Activated naive CD8-positive, alpha-beta T cell treated with anti-CD3 and anti-CD28 coated beads, Interleukin-2, amount 10 ng/mL, durations not matched to agents 7 days and 5 days (primary cell): ENCODE data around the gene PSG11. TPM values are rescaled to one million over a fixed set of nuclear protein-coding genes. Genes with fewer than 3 reads are reported as not detected.
"Not testable (repeated sequence)": the region's sequence is repeated elsewhere in the genome, so short reads cannot be mapped to it uniquely, and the experiment has no call there.

ENCODE experiments used
- ATAC-seq: fragments of 150-1000 bp; cut with Tn5 transposase; one replicate; pipeline ENCODE4 v1.10.0; 2021; ENCODE audit warnings: low read depth, moderate library complexity
- POLR2A ChIA-PET: fragments of 350-600 bp; sonication (Branson Sonifier 250); formaldehyde crosslinking; loops from one replicate; lab custom pipeline; 2021; ENCODE audit warnings: antibody characterized with exemption; lab: Charles Lee
- DNase-seq: peaks from one replicate; pipeline ENCODE4 v3.0.0; 2021
- H3K27ac Mint-ChIP-seq: one replicate; pipeline ENCODE4 v1.8.0; 2022; ENCODE audit warnings: mild to moderate bottlenecking, mixed read lengths
- H3K27me3 Mint-ChIP-seq: one replicate; pipeline ENCODE4 v1.8.0; 2022; ENCODE audit warnings: mild to moderate bottlenecking, moderate library complexity, mixed read lengths
- H3K36me3 Mint-ChIP-seq: one replicate; pipeline ENCODE4 v1.8.0; 2021; ENCODE audit warnings: mild to moderate bottlenecking, mixed read lengths
- H3K4me1 Mint-ChIP-seq: one replicate; pipeline ENCODE4 v1.8.0; 2021; ENCODE audit warnings: mixed read lengths
- H3K4me3 Mint-ChIP-seq: one replicate; pipeline ENCODE4 v1.8.0; 2022; ENCODE audit warnings: mild to moderate bottlenecking, moderate library complexity, mixed read lengths
- H3K9me3 Mint-ChIP-seq: one replicate; pipeline ENCODE4 v1.8.0; 2021; ENCODE audit warnings: mixed read lengths
- total RNA-seq, 2 experiments: library from RNA; stranded (reverse); gene quantifications; one replicate each; pipeline ENCODE4 v1.2.3, GENCODE V29; 2021

Gene PSG11
- total RNA-seq, 2 experiments from 2014 or later: not detected

- H3K36me3 Mint-ChIP-seq, H3K27ac Mint-ChIP-seq, H3K9me3 Mint-ChIP-seq, POLR2A ChIA-PET, H3K27me3 Mint-ChIP-seq, H3K4me3 Mint-ChIP-seq, H3K4me1 Mint-ChIP-seq, ATAC-seq, DNase-seq: not testable (repeated sequence)
Observed at GRCh38 chr19:43021629-43022028, 4.6 kb downstream of the PSG11 start.

GRCh38 chr19:43019588-43019987 lies 6.7 kb downstream of the PSG11 start:
- ATAC-seq, H3K9me3 Mint-ChIP-seq, H3K4me3 Mint-ChIP-seq, H3K27ac Mint-ChIP-seq, H3K27me3 Mint-ChIP-seq, DNase-seq, H3K36me3 Mint-ChIP-seq, POLR2A ChIA-PET, H3K4me1 Mint-ChIP-seq: not testable (repeated sequence)

- H3K36me3 Mint-ChIP-seq, H3K27me3 Mint-ChIP-seq, ATAC-seq, H3K4me3 Mint-ChIP-seq, H3K27ac Mint-ChIP-seq, POLR2A ChIA-PET, H3K4me1 Mint-ChIP-seq, H3K9me3 Mint-ChIP-seq, DNase-seq: not testable (repeated sequence)
Observed at GRCh38 chr19:43005841-43006240, 20.4 kb downstream of the PSG11 start.

- ATAC-seq, H3K4me3 Mint-ChIP-seq, H3K36me3 Mint-ChIP-seq, H3K4me1 Mint-ChIP-seq, H3K27ac Mint-ChIP-seq, H3K9me3 Mint-ChIP-seq, DNase-seq, H3K27me3 Mint-ChIP-seq, POLR2A ChIA-PET: not testable (repeated sequence)
Observed at GRCh38 chr19:43004846-43005245, 21.4 kb downstream of the PSG11 start.

DNA sequence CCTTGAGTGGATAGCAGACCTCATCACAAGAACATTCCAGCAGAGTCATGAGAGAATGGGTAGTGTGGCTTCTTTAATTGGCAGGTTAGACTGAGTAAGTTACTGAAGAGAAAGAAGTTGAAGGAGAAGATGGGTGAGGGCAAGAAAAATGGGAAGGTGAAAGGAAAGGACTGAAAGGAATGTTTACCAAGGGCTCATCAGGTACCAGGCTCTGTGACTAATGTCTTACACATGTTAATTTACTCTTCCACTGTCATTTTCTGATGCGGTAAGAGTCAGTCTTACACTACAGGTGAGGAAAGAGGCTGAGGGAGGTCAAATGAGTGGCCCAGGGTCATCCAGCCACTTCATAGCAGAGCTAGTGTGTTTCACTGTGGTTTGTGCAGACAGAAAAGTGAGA lies 22.6 kb downstream of the PSG11 start:
- DNase-seq, H3K9me3 Mint-ChIP-seq, H3K27me3 Mint-ChIP-seq, H3K27ac Mint-ChIP-seq, POLR2A ChIA-PET, H3K4me1 Mint-ChIP-seq, ATAC-seq, H3K36me3 Mint-ChIP-seq, H3K4me3 Mint-ChIP-seq: not testable (repeated sequence)

- H3K27me3 Mint-ChIP-seq, DNase-seq, H3K9me3 Mint-ChIP-seq, H3K36me3 Mint-ChIP-seq, POLR2A ChIA-PET, H3K27ac Mint-ChIP-seq, H3K4me3 Mint-ChIP-seq, H3K4me1 Mint-ChIP-seq, ATAC-seq: not testable (repeated sequence)
Observed at GRCh38 chr19:43002948-43003347, 23.3 kb downstream of the PSG11 start.

GRCh38 chr19:42996161-42996560 lies 30.1 kb downstream of the PSG11 start:
- ATAC-seq, DNase-seq, H3K27ac Mint-ChIP-seq, H3K27me3 Mint-ChIP-seq, H3K9me3 Mint-ChIP-seq, POLR2A ChIA-PET, H3K4me1 Mint-ChIP-seq, H3K4me3 Mint-ChIP-seq, H3K36me3 Mint-ChIP-seq: not testable (repeated sequence)

- DNase-seq, H3K4me1 Mint-ChIP-seq, H3K9me3 Mint-ChIP-seq, H3K27ac Mint-ChIP-seq, ATAC-seq, POLR2A ChIA-PET, H3K36me3 Mint-ChIP-seq, H3K4me3 Mint-ChIP-seq, H3K27me3 Mint-ChIP-seq: not testable (repeated sequence)
Observed at GRCh38 chr19:42992029-42992604, 34.2 kb downstream of the PSG11 start.

DNA sequence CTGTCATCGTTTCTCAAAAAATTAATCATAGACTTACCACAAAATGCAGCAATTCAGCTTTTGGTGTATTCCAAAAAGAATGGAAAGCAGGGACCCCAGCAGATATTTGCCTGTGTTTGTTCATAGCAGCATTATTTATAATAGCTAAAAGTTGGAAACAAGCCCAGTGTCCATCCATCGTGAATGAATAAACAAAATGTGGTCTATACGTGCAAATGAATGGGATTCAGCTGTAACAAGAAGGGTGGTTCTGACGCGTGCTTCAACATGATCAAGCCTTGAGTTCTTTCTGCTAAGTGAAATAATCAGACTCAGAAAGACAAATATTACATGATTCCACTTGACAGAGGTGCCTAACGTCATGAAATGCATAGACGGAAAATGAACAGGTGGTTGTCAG lies 36.4 kb downstream of the PSG11 start:
- H3K27ac Mint-ChIP-seq: no peak overlapping the region
- no peak overlapping the region for H3K4me3 Mint-ChIP-seq
- no peaks in the 10 kb centered on the region for H3K27me3 Mint-ChIP-seq
- DNase-seq (no peak), ATAC-seq (no peak)
- no peaks in the 10 kb centered on the region for H3K36me3 Mint-ChIP-seq
- no peaks in the 10 kb centered on the region for H3K9me3 Mint-ChIP-seq
- no peaks in the 10 kb centered on the region for H3K4me1 Mint-ChIP-seq
- POLR2A ChIA-PET: no interaction called here

- H3K27ac Mint-ChIP-seq, H3K36me3 Mint-ChIP-seq, H3K9me3 Mint-ChIP-seq, H3K27me3 Mint-ChIP-seq, H3K4me1 Mint-ChIP-seq, DNase-seq, H3K4me3 Mint-ChIP-seq, ATAC-seq, POLR2A ChIA-PET: not testable (repeated sequence)
Observed at GRCh38 chr19:42989186-42989585, 37.1 kb downstream of the PSG11 start.

DNA sequence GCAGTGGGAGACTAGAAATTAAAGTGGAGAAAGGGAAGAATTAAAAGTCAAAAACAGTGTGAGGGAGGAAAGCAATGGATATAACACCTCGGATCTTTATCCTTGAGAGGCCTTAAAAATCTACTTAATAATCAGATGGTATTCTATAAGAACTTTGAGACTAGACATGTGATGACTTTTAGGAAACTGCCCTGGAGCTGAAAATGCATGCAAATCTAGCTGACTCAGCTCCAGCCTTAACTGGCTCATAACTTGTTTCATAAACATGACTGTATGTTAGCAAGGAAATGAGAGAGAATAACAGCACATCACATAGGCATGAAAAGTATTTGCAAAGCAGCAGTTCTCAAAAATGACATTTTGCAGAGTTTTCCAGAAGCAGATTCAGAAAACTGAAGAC lies 38.1 kb downstream of the PSG11 start:
- POLR2A ChIA-PET, H3K36me3 Mint-ChIP-seq, H3K27ac Mint-ChIP-seq, H3K9me3 Mint-ChIP-seq, H3K27me3 Mint-ChIP-seq, DNase-seq, ATAC-seq, H3K4me1 Mint-ChIP-seq, H3K4me3 Mint-ChIP-seq: not testable (repeated sequence)

GRCh38 chr19:42985588-42985987 lies 40.7 kb downstream of the PSG11 start:
- Mint-ChIP-seq H3K4me1 (no peaks in the 10 kb centered on the region), H3K9me3 (no peaks in the 10 kb centered on the region), H3K27me3 (no peaks in the 10 kb centered on the region), H3K36me3 (no peaks in the 10 kb centered on the region), H3K4me3 (no peak overlapping the region), H3K27ac (no peak overlapping the region)
- DNase-seq (no peak), ATAC-seq (no peak)
- POLR2A ChIA-PET: no interaction called here

DNA sequence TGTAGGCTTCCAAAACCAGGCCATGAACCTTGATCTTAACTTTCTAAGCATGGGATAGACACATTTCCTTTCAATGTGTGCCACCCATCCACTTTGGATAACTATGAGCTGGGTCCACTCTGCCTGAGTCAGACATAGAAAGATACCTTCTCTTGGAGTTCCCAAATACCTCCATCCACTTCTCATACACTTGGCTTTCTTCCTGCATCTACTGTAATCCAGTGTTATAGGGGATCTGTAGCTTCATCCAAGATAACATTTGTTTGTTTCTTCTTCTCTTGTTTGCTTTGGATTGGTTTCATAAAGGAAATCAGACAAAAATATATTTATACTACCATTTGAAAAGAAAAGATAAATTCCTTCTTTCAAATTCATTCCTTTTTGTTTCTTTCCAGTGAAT lies 44.2 kb downstream of the PSG11 start:
- DNase-seq, ATAC-seq, H3K27ac Mint-ChIP-seq, H3K4me1 Mint-ChIP-seq, H3K36me3 Mint-ChIP-seq, H3K27me3 Mint-ChIP-seq, H3K4me3 Mint-ChIP-seq, H3K9me3 Mint-ChIP-seq, POLR2A ChIA-PET: not testable (repeated sequence)

DNA sequence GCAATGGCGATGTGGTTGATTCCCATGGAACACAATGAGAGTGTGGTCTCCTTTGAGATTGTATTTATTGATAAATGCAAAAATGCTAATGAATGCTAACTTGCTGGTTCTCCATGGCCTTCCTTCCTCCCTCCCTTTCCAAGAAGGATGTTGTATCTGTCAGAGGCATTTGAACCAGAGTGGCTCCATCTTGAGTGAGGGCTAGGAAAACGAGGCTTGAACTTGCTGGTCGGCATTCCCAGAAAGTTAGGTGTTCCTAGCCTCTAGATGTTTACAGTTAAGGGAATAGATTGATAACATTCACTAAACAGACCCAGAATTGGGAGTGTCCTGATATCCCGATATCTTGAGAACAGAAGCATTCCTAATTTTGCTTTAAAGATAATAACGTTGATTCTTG lies 54.8 kb downstream of the PSG11 start:
- H3K4me3 Mint-ChIP-seq, H3K9me3 Mint-ChIP-seq, ATAC-seq, H3K4me1 Mint-ChIP-seq, DNase-seq, H3K27ac Mint-ChIP-seq, POLR2A ChIA-PET, H3K36me3 Mint-ChIP-seq, H3K27me3 Mint-ChIP-seq: not testable (repeated sequence)

- no peak overlapping the region for H3K27ac Mint-ChIP-seq
Observed at GRCh38 chr19:42965176-42965575, 61.1 kb downstream of the PSG11 start.

More at GRCh38 chr19:42965176-42965575, 61.1 kb downstream of the PSG11 start:
- Mint-ChIP-seq H3K4me3 (no peak overlapping the region), H3K9me3 (no peaks in the 10 kb centered on the region), H3K4me1 (no peaks in the 10 kb centered on the region), H3K36me3 (no peaks in the 10 kb centered on the region), H3K27me3 (peaks cover 3% of the 10 kb centered on the region)
- no peak for ATAC-seq
- POLR2A ChIA-PET: no interaction called here
- DNase-seq: no peak
